SK-N-SH treated with all-trans-retinoic acid at 6 μM for 48 hours (cell line): Measurements from ENCODE around the gene P2RX5.

ENCODE experiments used
- ATAC-seq: fragments of 200-7000 bp; cut with Tn5 transposase; 3 replicates; pipeline ENCODE4 v1.9.1; 2020; ENCODE audit warnings: mild to moderate bottlenecking, moderate library complexity
- ARNTL ChIP-seq: fragments of 450-650 bp; formaldehyde crosslinking; IDR thresholded peaks from 2 replicates; pipeline ENCODE4 v1.5.0; 2020; ENCODE audit warnings: low read depth, mild to moderate bottlenecking, moderate library complexity, borderline replicate concordance
- BACH2 ChIP-seq: fragments of 250-450 bp; sonication (Bioruptor Pico); IDR thresholded peaks from 2 replicates; pipeline ENCODE4 v1.9.0; 2021; ENCODE audit warnings: mild to moderate bottlenecking, borderline replicate concordance
- CSDC2 ChIP-seq: fragments of 250-450 bp; sonication (Bioruptor Pico); IDR thresholded peaks from 2 replicates; pipeline ENCODE4 v1.5.0; 2020; ENCODE audit warnings: mild to moderate bottlenecking, moderate library complexity
- ESRRG ChIP-seq: fragments of 250-450 bp; sonication (Bioruptor Pico); IDR thresholded peaks from 2 replicates; pipeline ENCODE4 v1.6.1; 2021; ENCODE audit warnings: mild to moderate bottlenecking
- GLIS3 ChIP-seq: fragments of 250-450 bp; sonication (Bioruptor Pico); IDR thresholded peaks from 2 replicates; pipeline ENCODE4 v1.5.0; 2020; ENCODE audit warnings: mild to moderate bottlenecking, moderate library complexity
- ISL1 ChIP-seq: fragments of 250-450 bp; sonication (Bioruptor Pico); IDR thresholded peaks from 2 replicates; pipeline ENCODE4 v2.1.2; 2022; ENCODE audit warnings: mild to moderate bottlenecking, moderate library complexity
- OSR1 ChIP-seq: fragments of 250-450 bp; sonication (Bioruptor Pico); IDR thresholded peaks from 2 replicates; pipeline ENCODE4 v1.8.0; 2022; ENCODE audit warnings: moderate library complexity, mild to moderate bottlenecking, inconsistent platforms
- PATZ1 ChIP-seq: fragments of 250-450 bp; sonication (Bioruptor Pico); IDR thresholded peaks from 2 replicates; pipeline ENCODE4 v1.8.0; 2020; ENCODE audit warnings: mild to moderate bottlenecking, moderate library complexity, borderline replicate concordance
- PPARA ChIP-seq: fragments of 250-450 bp; sonication (Bioruptor Pico); IDR thresholded peaks from 2 replicates; pipeline ENCODE4 v1.5.0; 2020; ENCODE audit warnings: mild to moderate bottlenecking, borderline replicate concordance
- RARB ChIP-seq: fragments of 250-450 bp; sonication (Bioruptor Pico); IDR thresholded peaks from 2 replicates; pipeline ENCODE4 v1.8.0; 2021; ENCODE audit warnings: mild to moderate bottlenecking, moderate library complexity
- SNAI2 ChIP-seq: fragments of 250-450 bp; sonication (Bioruptor Pico); IDR thresholded peaks from 2 replicates; pipeline ENCODE4 v1.5.0; 2020; ENCODE audit warnings: mild to moderate bottlenecking, moderate library complexity
- TCF4 ChIP-seq: fragments of 250-450 bp; sonication (Bioruptor Pico); IDR thresholded peaks from 2 replicates; pipeline ENCODE4 v1.8.0; 2021; ENCODE audit warnings: mild to moderate bottlenecking, moderate library complexity, borderline replicate concordance
- TOX ChIP-seq: fragments of 250-450 bp; sonication (Bioruptor Pico); IDR thresholded peaks from 2 replicates; pipeline ENCODE4 v1.8.0; 2021; ENCODE audit warnings: mild to moderate bottlenecking, moderate library complexity, borderline replicate concordance
- TSHZ2 ChIP-seq: fragments of 250-450 bp; sonication (Bioruptor Pico); IDR thresholded peaks from 2 replicates; pipeline ENCODE4 v1.5.0; 2020; ENCODE audit warnings: mild to moderate bottlenecking, moderate library complexity
- ZC3H10 ChIP-seq: fragments of 250-450 bp; sonication (Bioruptor Pico); IDR thresholded peaks from 2 replicates; pipeline ENCODE4 v1.5.1; 2021; ENCODE audit warnings: mild to moderate bottlenecking, moderate library complexity
- ZFP3 ChIP-seq: fragments of 250-450 bp; sonication (Bioruptor Pico); IDR thresholded peaks from 2 replicates; pipeline ENCODE4 v1.5.0; 2020; ENCODE audit warnings: mild to moderate bottlenecking, moderate library complexity
- ZFP30 ChIP-seq: fragments of 450-650 bp; formaldehyde crosslinking; IDR thresholded peaks from 2 replicates; pipeline ENCODE4 v1.5.0; 2022; ENCODE audit warnings: mild to moderate bottlenecking, moderate library complexity
- ZNF565 ChIP-seq: fragments of 450-650 bp; formaldehyde crosslinking; conservative IDR thresholded peaks from 2 replicates; pipeline ENCODE4 v1.5.0; 2020; ENCODE audit warnings: low read depth, mild to moderate bottlenecking, moderate library complexity
- ZNF70 ChIP-seq: fragments of 450-650 bp; formaldehyde crosslinking; IDR thresholded peaks from 2 replicates; pipeline ENCODE4 v1.5.0; 2020; ENCODE audit warnings: mild to moderate bottlenecking, moderate library complexity
- ZNF8 ChIP-seq: fragments of 450-650 bp; formaldehyde crosslinking; IDR thresholded peaks from 2 replicates; pipeline ENCODE4 v1.5.0; 2020; ENCODE audit warnings: mild to moderate bottlenecking, moderate library complexity
- TF ChIP-seq, protein P1 (sequence below): fragments of 250-450 bp; sonication (Bioruptor Pico); IDR thresholded peaks from 2 replicates; pipeline ENCODE4 v1.5.1; 2020; ENCODE audit warnings: low read depth, mild to moderate bottlenecking, moderate library complexity
- TF ChIP-seq, protein P2 (sequence below): fragments of 250-450 bp; sonication (Bioruptor Pico); IDR thresholded peaks from 2 replicates; pipeline ENCODE4 v1.5.1; 2021; ENCODE audit warnings: mild to moderate bottlenecking, moderate library complexity

Gene P2RX5

GRCh38 chr17:3656755-3657587 is 39.0 kb downstream of the P2RX5 start (continued):
- TF ChIP-seq ZNF565 (no peak), ESRRG (no peak), ISL1 (CRISPR knock-in tag) (no peak), PPARA (CRISPR knock-in tag) (no peak), ZNF70 (CRISPR knock-in tag) (no peak), RARB (no peak), ZFP3 (CRISPR knock-in tag) (no peak), GLIS3 (no peak), TCF4 (CRISPR knock-in tag) (no peak), CSDC2 (CRISPR knock-in tag) (no peak)
- TF ChIP-seq, protein P1, sequence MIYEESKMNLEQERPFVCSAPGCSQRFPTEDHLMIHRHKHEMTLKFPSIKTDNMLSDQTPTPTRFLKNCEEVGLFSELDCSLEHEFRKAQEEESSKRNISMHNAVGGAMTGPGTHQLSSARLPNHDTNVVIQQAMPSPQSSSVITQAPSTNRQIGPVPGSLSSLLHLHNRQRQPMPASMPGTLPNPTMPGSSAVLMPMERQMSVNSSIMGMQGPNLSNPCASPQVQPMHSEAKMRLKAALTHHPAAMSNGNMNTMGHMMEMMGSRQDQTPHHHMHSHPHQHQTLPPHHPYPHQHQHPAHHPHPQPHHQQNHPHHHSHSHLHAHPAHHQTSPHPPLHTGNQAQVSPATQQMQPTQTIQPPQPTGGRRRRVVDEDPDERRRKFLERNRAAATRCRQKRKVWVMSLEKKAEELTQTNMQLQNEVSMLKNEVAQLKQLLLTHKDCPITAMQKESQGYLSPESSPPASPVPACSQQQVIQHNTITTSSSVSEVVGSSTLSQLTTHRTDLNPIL (CRISPR knock-in tag) = no peak
- TF ChIP-seq, protein P2, sequence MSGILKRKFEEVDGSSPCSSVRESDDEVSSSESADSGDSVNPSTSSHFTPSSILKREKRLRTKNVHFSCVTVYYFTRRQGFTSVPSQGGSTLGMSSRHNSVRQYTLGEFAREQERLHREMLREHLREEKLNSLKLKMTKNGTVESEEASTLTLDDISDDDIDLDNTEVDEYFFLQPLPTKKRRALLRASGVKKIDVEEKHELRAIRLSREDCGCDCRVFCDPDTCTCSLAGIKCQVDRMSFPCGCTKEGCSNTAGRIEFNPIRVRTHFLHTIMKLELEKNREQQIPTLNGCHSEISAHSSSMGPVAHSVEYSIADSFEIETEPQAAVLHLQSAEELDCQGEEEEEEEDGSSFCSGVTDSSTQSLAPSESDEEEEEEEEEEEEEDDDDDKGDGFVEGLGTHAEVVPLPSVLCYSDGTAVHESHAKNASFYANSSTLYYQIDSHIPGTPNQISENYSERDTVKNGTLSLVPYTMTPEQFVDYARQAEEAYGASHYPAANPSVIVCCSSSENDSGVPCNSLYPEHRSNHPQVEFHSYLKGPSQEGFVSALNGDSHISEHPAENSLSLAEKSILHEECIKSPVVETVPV (CRISPR knock-in tag) = no peak

DNA sequence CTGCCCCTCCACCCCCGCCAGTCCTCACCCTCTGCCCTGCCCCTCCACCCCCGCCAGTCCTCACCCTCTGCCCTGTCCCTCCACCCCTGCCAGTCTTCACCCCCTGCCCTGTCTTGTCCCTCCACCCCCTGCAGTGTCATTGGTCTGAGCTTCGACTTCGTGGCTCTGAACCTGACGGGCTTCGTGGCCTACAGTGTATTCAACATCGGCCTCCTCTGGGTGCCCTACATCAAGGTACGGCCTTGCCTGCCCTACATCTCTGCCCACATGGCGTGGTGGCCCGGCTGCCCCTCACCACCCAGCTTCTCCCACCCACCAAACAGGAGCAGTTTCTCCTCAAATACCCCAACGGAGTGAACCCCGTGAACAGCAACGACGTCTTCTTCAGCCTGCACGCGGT is 39.6 kb downstream of the P2RX5 start:
- TF ChIP-seq ZNF8 (CRISPR knock-in tag) (no peak), RARB (no peak), SNAI2 (no peak), ARNTL (CRISPR knock-in tag) (no peak), GLIS3 (no peak), TSHZ2 (CRISPR knock-in tag) (no peak), PPARA (CRISPR knock-in tag) (no peak), ZC3H10 (no peak), OSR1 (CRISPR knock-in tag) (no peak), PATZ1 (no peak), ZFP30 (CRISPR knock-in tag) (no peak)
- TF ChIP-seq, protein P1 (CRISPR knock-in tag) = no peak
- no peak for ATAC-seq

- ATAC-seq = no peak
- TF ChIP-seq ZNF70 (CRISPR knock-in tag) = no peak
- no peak for TF ChIP-seq TCF4 (CRISPR knock-in tag)
- TF ChIP-seq BACH2 (CRISPR knock-in tag) = no peak
- no peak for TF ChIP-seq CSDC2 (CRISPR knock-in tag)
- no peak for TF ChIP-seq TSHZ2 (CRISPR knock-in tag)
- no peak for TF ChIP-seq ZNF565
- TF ChIP-seq OSR1 (CRISPR knock-in tag) = no peak
- no peak for TF ChIP-seq ZFP30 (CRISPR knock-in tag)
- no peak for TF ChIP-seq PATZ1
- TF ChIP-seq SNAI2 = no peak
- no peak for TF ChIP-seq TOX (CRISPR knock-in tag)
- TF ChIP-seq ESRRG = no peak
- no peak for TF ChIP-seq GLIS3
- no peak for TF ChIP-seq PPARA (CRISPR knock-in tag)
Measured at GRCh38 chr17:3655766-3656165, 40.2 kb downstream of the P2RX5 start.
